HCT116 (cell line): ENCODE data around the gene TOX2. TPM values are rescaled to one million over a fixed set of nuclear protein-coding genes. Genes with fewer than 3 reads are reported as not detected.

Experiments used
- ATAC-seq: fragments of 200-7000 bp; cut with Tn5 transposase; 2 replicates; pipeline ENCODE4 v1.9.1; 2020; ENCODE audit warnings: mild to moderate bottlenecking, moderate library complexity
- BruUV-seq: library from RNA; stranded (reverse); fragments of 400-500 nt; replicated peaks from 2 replicates; lab custom pipeline; 2021; lab: Mats Ljungman, UMichigan
- CTCF ChIA-PET: fragments of 300-600 bp; sonication (Branson Sonifier 250); formaldehyde crosslinking; loops from one replicate; lab custom pipeline; 2021; ENCODE audit warnings: antibody characterized with exemption; lab: Charles Lee
- POLR2A ChIA-PET: fragments of 300-600, 350-600 bp; sonication (Branson Sonifier 250); formaldehyde crosslinking; loops from one replicate; lab custom pipeline; 2021; ENCODE audit warnings: antibody characterized with exemption; lab: Charles Lee
- RAD21 ChIA-PET, 2 experiments: fragments of 300-600 bp; sonication (Branson Sonifier 250); formaldehyde crosslinking; loops; one replicate each; lab custom pipeline; 2023; ENCODE audit warnings: low total read pairs in 2 of 2; ENCODE audit not compliant: uncharacterized antibody in 2 of 2, unreplicated experiment in 2 of 2, low non-redundant PET in 1 of 2; lab: Charles Lee
- DNase-seq: peaks from one replicate; pipeline ENCODE4 v3.0.0-alpha.2; 2010; ENCODE audit warnings: low read depth, low spot score
- H2AFZ ChIP-seq: fragments of 200-600 bp; shearing (Covaris generic), sonication (generic); 2 replicates; pipeline ENCODE4 v1.6.1; 2017; ENCODE audit warnings: low read depth, mixed run types, mixed read lengths, antibody characterized with exemption, low read length; ENCODE audit not compliant: poor library complexity, severe bottlenecking
- H3K27ac ChIP-seq: 2 replicates; pipeline ENCODE4 v1.5.1; 2012; ENCODE audit warnings: low read depth, low read length
- H3K27me3 ChIP-seq: fragments of 200-600 bp; sonication (generic); 2 replicates; pipeline ENCODE4 v1.6.1; 2016; ENCODE audit warnings: mixed run types, low read length, mixed read lengths; ENCODE audit not compliant: insufficient read depth
- H3K36me3 ChIP-seq, 2 experiments: fragments of 200-500 bp in 1 of 2; fragments of 200-600 bp in 1 of 2; sonication (Bioruptor generic) in 1 of 2; sonication (generic) in 1 of 2; 2 replicates each; pipeline versions ENCODE4 v1.5.1 to v1.6.1; 2014 to 2016; ENCODE audit warnings: low read length in 2 of 2, inconsistent platforms in 1 of 2, mixed read lengths in 1 of 2, mixed run types in 1 of 2; ENCODE audit not compliant: insufficient read depth in 2 of 2, control insufficient read depth in 1 of 2
- H3K4me1 ChIP-seq, 2 experiments: fragments of 200-600 bp in 1 of 2; sonication (generic) in 1 of 2; 2 replicates each; pipeline versions ENCODE4 v1.5.1 to v1.6.1; 2012 to 2017; ENCODE audit warnings: low read length in 2 of 2, inconsistent platforms in 1 of 2, mild to moderate bottlenecking in 1 of 2, mixed read lengths in 1 of 2, mixed run types in 1 of 2, moderate library complexity in 1 of 2; ENCODE audit not compliant: insufficient read depth in 2 of 2, control insufficient read depth in 1 of 2
- H3K4me2 ChIP-seq: fragments of 200-600 bp; sonication (generic); 2 replicates; pipeline ENCODE4 v1.6.1; 2017; ENCODE audit warnings: mixed run types, low read length, mixed read lengths
- H3K4me3 ChIP-seq, 2 experiments: fragments of 200-600 bp in 1 of 2; sonication (generic) in 1 of 2; replicated peaks in 1 of 2; 2 replicates each; pipeline ENCODE4 v1.5.1; 2011 to 2016; ENCODE audit warnings: low read length in 2 of 2, control low read depth in 1 of 2, low read depth in 1 of 2, mild to moderate bottlenecking in 1 of 2, mixed read lengths in 1 of 2, mixed run types in 1 of 2
- H3K79me2 ChIP-seq: fragments of 200-600 bp; sonication (generic); 2 replicates; pipeline ENCODE4 v1.6.1; 2017; ENCODE audit warnings: mild to moderate bottlenecking, mixed run types, low read length, moderate library complexity, mixed read lengths; ENCODE audit not compliant: insufficient read depth
- H3K9ac ChIP-seq: fragments of 200-600 bp; sonication (generic); 2 replicates; pipeline ENCODE4 v1.6.1; 2016; ENCODE audit warnings: low read length, mixed read lengths
- H3K9me2 ChIP-seq: fragments of 200-600 bp; sonication (generic), shearing (Covaris generic); 2 replicates; pipeline ENCODE4 v1.6.1; 2017; ENCODE audit warnings: mixed run types, mild to moderate bottlenecking, moderate library complexity; ENCODE audit not compliant: insufficient read depth
- H3K9me3 ChIP-seq, 2 experiments: fragments of 200-500 bp in 1 of 2; fragments of 200-600 bp in 1 of 2; sonication (Bioruptor generic) in 1 of 2; sonication (generic) in 1 of 2; 2 replicates each; pipeline ENCODE4 v1.6.1; 2014 to 2017; ENCODE audit warnings: low read length in 2 of 2, mixed read lengths in 2 of 2, inconsistent platforms in 1 of 2, low read depth in 1 of 2, mild to moderate bottlenecking in 1 of 2, mixed run types in 1 of 2, moderate library complexity in 1 of 2; ENCODE audit not compliant: control insufficient read depth in 1 of 2, insufficient read depth in 1 of 2
- H4K20me1 ChIP-seq: fragments of 200-600 bp; sonication (generic), shearing (Covaris generic); 2 replicates; pipeline ENCODE4 v1.6.1; 2017; ENCODE audit warnings: mixed run types, mild to moderate bottlenecking, moderate library complexity; ENCODE audit not compliant: insufficient read depth
- CEBPB ChIP-seq: IDR thresholded peaks from 2 replicates; pipeline ENCODE4 v1.6.1; 2012; ENCODE audit warnings: low read depth
- EGR1 ChIP-seq: IDR thresholded peaks from 2 replicates; pipeline ENCODE4 v1.6.1; 2012; ENCODE audit warnings: low read depth
- EZH2 ChIP-seq: fragments of 200-600 bp; sonication (generic); IDR thresholded peaks from 2 replicates; pipeline ENCODE4 v1.6.1; 2017; ENCODE audit warnings: antibody characterized with exemption, mixed run types
- FOSL1 ChIP-seq: IDR thresholded peaks from 2 replicates; pipeline ENCODE4 v1.6.1; 2012; ENCODE audit warnings: low read depth
- JUND ChIP-seq: IDR thresholded peaks from 2 replicates; pipeline ENCODE4 v1.6.1; 2012
- POLR2A ChIP-seq: IDR thresholded peaks from 2 replicates; pipeline ENCODE4 v1.7.0; 2011; ENCODE audit warnings: borderline replicate concordance; ENCODE audit not compliant: insufficient read depth, insufficient read length; ENCODE audit errors: extremely low read depth
- POLR2AphosphoS5 ChIP-seq: IDR thresholded peaks from 2 replicates; pipeline ENCODE4 v1.6.1; 2011; ENCODE audit warnings: mild to moderate bottlenecking, low read depth, low read length, moderate library complexity
- RAD21 ChIP-seq: IDR thresholded peaks from 2 replicates; pipeline ENCODE4 v1.6.1; 2012; ENCODE audit warnings: low read depth, mild to moderate bottlenecking
- SIN3A ChIP-seq: IDR thresholded peaks from 2 replicates; pipeline ENCODE4 v1.6.1; 2012; ENCODE audit warnings: low read depth
- SP1 ChIP-seq: IDR thresholded peaks from 2 replicates; pipeline ENCODE4 v1.6.1; 2012; ENCODE audit warnings: low read depth
- SRF ChIP-seq: IDR thresholded peaks from 2 replicates; pipeline ENCODE4 v1.6.1; 2012; ENCODE audit warnings: low read depth
- TCF7L2 ChIP-seq: IDR thresholded peaks from 2 replicates; pipeline ENCODE4 v1.7.0; 2011; ENCODE audit warnings: borderline replicate concordance, inconsistent platforms; ENCODE audit not compliant: insufficient read depth, insufficient read length; ENCODE audit errors: extremely low read depth
- YY1 ChIP-seq: IDR thresholded peaks from 2 replicates; pipeline ENCODE4 v1.6.1; 2011; ENCODE audit warnings: low read length, low read depth, moderate library complexity, mild to moderate bottlenecking; ENCODE audit not compliant: insufficient replicate concordance; ENCODE audit errors: extremely low read depth
- ZFX ChIP-seq: fragments of 450-650 bp; IDR thresholded peaks from 2 replicates; pipeline ENCODE4 v1.6.1; 2017
- intact Hi-C: fragments of 100-400 bp; cut with micrococcal nuclease; formaldehyde crosslinking; loops from 2 replicates; pipeline ENCODE4 v1.10.0; 2022
- total RNA-seq: library from RNA; stranded (reverse); gene quantifications from one replicate; pipeline ENCODE4 v1.2.1, GENCODE V29; 2021; ENCODE audit not compliant: unreplicated experiment
- TF ChIP-seq, protein P1 (sequence below): IDR thresholded peaks from 2 replicates; pipeline ENCODE4 v1.6.1; 2012
- TF ChIP-seq, protein P2 (sequence below): IDR thresholded peaks from 2 replicates; pipeline ENCODE4 v1.6.1; 2011; ENCODE audit warnings: mild to moderate bottlenecking, low read length, moderate library complexity; ENCODE audit not compliant: insufficient replicate concordance; ENCODE audit errors: extremely low read depth
- TF ChIP-seq, protein P3 (sequence below): IDR thresholded peaks from 2 replicates; pipeline ENCODE4 v1.6.1; 2012; ENCODE audit warnings: low read depth
- TF ChIP-seq, protein P4 (sequence below), 3 experiments: fragments of 200-600 bp in 1 of 3; sonication (generic) in 1 of 3; IDR thresholded peaks in 2 of 3; conservative IDR thresholded peaks in 1 of 3; 2 replicates each; pipeline ENCODE4 v1.5.1; 2012 to 2017; ENCODE audit warnings: low read depth in 2 of 3, low read length in 2 of 3, antibody characterized with exemption in 1 of 3, borderline replicate concordance in 1 of 3, control low read depth in 1 of 3, mild to moderate bottlenecking in 1 of 3, mixed read lengths in 1 of 3, mixed run types in 1 of 3, moderate library complexity in 1 of 3; ENCODE audit not compliant: insufficient read depth in 1 of 3
- TF ChIP-seq, protein P5 (sequence below): IDR thresholded peaks from 2 replicates; pipeline ENCODE4 v1.6.1; 2012

Gene TOX2
- total RNA-seq, 1 experiment from 2014 or later, result 39.6 TPM

DNA sequence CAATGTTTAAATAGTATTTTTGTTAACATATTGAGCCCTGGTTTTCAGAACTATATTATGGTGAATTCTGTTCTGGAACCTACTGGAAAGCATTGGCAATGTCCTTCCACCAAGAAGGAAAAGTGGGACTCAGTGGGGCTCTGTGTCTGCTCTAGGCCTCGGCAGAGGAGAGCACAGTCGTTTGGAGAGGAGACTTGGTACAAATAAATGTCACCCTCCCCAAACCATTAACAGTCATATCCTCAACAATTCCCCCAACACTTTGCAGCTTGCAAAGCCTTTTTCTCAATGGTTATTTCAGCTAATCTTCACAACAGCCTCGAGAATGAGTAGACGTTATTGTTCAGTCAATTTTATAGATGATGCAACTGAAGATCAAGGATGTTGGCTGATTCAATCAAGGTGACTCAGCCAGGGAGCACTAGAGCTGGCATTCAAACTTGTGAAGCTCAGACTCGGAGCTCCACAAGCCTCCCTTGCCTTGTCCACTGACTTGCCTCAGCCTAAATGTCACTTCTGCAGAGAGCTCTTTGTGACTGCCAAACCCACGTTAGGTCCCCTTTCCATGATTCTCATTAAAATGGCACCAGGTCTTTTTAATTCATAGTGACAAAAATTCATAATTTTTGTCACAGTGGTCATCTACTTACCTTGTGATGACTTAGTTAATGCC is 60.6 kb downstream of the TOX2 start:
- Histone ChIP-seq H3K4me3 (peak overlapping the region in 1 of 2 experiments; percentile 12; a peak in 1 of 4 replicates), H3K27ac (peak overlapping the region; percentile 49), H3K4me2 (peak overlapping the region; percentile 69), H3K9ac (peak overlapping the region; percentile 32; the same call in 1 of the 2 replicates), H2AFZ (no peak overlapping the region), H3K9me3 (no peaks in the 10 kb centered on the region), H3K27me3 (no peaks in the 10 kb centered on the region), H3K9me2 (no peaks in the 10 kb centered on the region), H3K36me3 (no peaks in the 10 kb centered on the region), H4K20me1 (no peaks in the 10 kb centered on the region), H3K4me1 (peaks cover 25 to 43% of the 10 kb centered on the region in 2 experiments), H3K79me2 (no peaks in the 10 kb centered on the region)
- ATAC-seq, result peak; percentile 89
- CTCF ChIA-PET, result interaction anchor here (2.1 kb wide), 1 partner anchor 8 kb away, joined by 9 read pairs; no protein-coding TSS in a partner anchor
- BruUV-seq, result TSS peak; percentile 97
- RAD21 ChIA-PET, result interaction anchor here in 1 of 2 experiments (0.7 kb wide), 1 partner anchor 99 kb away, joined by 8 read pairs; no protein-coding TSS in a partner anchor
- intact Hi-C loops, result no loop called here
- POLR2A ChIA-PET, result interaction anchor here (0.7 to 2.6 kb wide), 8 partner anchors 9 to 131 kb away, joined by 3 to 14 read pairs (median 3); no protein-coding TSS in a partner anchor
- DNase-seq, result peak; percentile 86
- TF ChIP-seq SRF (no peak; the same call in 1 of the 2 replicates), CEBPB (peak; percentile 97), EGR1 (no peak), SP1 (peak; percentile 85), SIN3A (peak; percentile 57; the same call in 1 of the 2 replicates), TCF7L2 (peak; percentile 82), FOSL1 (peak; percentile 86), ZFX (no peak), JUND (peak; percentile 90), RAD21 (peak; percentile 18; the same call in 1 of the 2 replicates), POLR2AphosphoS5 (peak; percentile 73), EZH2 (no peak), YY1 (no peak), POLR2A (no peak)
- TF ChIP-seq, protein P1, sequence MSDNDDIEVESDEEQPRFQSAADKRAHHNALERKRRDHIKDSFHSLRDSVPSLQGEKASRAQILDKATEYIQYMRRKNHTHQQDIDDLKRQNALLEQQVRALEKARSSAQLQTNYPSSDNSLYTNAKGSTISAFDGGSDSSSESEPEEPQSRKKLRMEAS, result peak; percentile 69; the same call in 1 of the 2 replicates
- TF ChIP-seq, protein P2, sequence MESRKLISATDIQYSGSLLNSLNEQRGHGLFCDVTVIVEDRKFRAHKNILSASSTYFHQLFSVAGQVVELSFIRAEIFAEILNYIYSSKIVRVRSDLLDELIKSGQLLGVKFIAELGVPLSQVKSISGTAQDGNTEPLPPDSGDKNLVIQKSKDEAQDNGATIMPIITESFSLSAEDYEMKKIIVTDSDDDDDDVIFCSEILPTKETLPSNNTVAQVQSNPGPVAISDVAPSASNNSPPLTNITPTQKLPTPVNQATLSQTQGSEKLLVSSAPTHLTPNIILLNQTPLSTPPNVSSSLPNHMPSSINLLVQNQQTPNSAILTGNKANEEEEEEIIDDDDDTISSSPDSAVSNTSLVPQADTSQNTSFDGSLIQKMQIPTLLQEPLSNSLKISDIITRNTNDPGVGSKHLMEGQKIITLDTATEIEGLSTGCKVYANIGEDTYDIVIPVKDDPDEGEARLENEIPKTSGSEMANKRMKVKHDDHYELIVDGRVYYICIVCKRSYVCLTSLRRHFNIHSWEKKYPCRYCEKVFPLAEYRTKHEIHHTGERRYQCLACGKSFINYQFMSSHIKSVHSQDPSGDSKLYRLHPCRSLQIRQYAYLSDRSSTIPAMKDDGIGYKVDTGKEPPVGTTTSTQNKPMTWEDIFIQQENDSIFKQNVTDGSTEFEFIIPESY, result no peak
- TF ChIP-seq, protein P3, sequence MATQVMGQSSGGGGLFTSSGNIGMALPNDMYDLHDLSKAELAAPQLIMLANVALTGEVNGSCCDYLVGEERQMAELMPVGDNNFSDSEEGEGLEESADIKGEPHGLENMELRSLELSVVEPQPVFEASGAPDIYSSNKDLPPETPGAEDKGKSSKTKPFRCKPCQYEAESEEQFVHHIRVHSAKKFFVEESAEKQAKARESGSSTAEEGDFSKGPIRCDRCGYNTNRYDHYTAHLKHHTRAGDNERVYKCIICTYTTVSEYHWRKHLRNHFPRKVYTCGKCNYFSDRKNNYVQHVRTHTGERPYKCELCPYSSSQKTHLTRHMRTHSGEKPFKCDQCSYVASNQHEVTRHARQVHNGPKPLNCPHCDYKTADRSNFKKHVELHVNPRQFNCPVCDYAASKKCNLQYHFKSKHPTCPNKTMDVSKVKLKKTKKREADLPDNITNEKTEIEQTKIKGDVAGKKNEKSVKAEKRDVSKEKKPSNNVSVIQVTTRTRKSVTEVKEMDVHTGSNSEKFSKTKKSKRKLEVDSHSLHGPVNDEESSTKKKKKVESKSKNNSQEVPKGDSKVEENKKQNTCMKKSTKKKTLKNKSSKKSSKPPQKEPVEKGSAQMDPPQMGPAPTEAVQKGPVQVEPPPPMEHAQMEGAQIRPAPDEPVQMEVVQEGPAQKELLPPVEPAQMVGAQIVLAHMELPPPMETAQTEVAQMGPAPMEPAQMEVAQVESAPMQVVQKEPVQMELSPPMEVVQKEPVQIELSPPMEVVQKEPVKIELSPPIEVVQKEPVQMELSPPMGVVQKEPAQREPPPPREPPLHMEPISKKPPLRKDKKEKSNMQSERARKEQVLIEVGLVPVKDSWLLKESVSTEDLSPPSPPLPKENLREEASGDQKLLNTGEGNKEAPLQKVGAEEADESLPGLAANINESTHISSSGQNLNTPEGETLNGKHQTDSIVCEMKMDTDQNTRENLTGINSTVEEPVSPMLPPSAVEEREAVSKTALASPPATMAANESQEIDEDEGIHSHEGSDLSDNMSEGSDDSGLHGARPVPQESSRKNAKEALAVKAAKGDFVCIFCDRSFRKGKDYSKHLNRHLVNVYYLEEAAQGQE, result no peak
- TF ChIP-seq, protein P4, sequence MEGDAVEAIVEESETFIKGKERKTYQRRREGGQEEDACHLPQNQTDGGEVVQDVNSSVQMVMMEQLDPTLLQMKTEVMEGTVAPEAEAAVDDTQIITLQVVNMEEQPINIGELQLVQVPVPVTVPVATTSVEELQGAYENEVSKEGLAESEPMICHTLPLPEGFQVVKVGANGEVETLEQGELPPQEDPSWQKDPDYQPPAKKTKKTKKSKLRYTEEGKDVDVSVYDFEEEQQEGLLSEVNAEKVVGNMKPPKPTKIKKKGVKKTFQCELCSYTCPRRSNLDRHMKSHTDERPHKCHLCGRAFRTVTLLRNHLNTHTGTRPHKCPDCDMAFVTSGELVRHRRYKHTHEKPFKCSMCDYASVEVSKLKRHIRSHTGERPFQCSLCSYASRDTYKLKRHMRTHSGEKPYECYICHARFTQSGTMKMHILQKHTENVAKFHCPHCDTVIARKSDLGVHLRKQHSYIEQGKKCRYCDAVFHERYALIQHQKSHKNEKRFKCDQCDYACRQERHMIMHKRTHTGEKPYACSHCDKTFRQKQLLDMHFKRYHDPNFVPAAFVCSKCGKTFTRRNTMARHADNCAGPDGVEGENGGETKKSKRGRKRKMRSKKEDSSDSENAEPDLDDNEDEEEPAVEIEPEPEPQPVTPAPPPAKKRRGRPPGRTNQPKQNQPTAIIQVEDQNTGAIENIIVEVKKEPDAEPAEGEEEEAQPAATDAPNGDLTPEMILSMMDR (IDR thresholded peaks at IDR 0.05 in 2 of 3, conservative IDR thresholded peaks at IDR 0.05 in 1 of 3; ENCODE audit: borderline replicate concordance in 1 of 3, insufficient read depth in 1 of 3, low read depth in 2 of 3, low read length in 2 of 3), result no peak
- TF ChIP-seq, protein P5, sequence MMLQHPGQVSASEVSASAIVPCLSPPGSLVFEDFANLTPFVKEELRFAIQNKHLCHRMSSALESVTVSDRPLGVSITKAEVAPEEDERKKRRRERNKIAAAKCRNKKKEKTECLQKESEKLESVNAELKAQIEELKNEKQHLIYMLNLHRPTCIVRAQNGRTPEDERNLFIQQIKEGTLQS, result peak; percentile 94
